ENCODE measurements around the gene LRRC8E. TPM values are rescaled to one million over a fixed set of nuclear protein-coding genes. Genes with fewer than 3 reads are reported as not detected.

The LRRC8E gene
- total RNA-seq, 1 donor from 2014 or later: 0.08 TPM

GRCh38 chr19:7850945-7851622, 37.2 kb upstream of the LRRC8E start:
- Mint-ChIP-seq H3K9me3 (ENCODE audit: unreplicated experiment) (no peaks in the 10 kb centered on the region), H3K36me3 (ENCODE audit: low read depth, unreplicated experiment) (no peaks in the 10 kb centered on the region)

GRCh38 chr19:7851623-7852500, 36.4 kb upstream of the LRRC8E start:
- no peaks in the 10 kb centered on the region for H3K36me3 Mint-ChIP-seq (ENCODE audit: low read depth, unreplicated experiment)
- TF ChIP-seq CTCF (IDR thresholded peaks at IDR 0.05; ENCODE audit: unreplicated experiment): no peak
- no peaks in the 10 kb centered on the region for H3K9me3 Mint-ChIP-seq (ENCODE audit: unreplicated experiment)
- no peak for DNase-seq (ENCODE audit: low spot score)
- H3K4me1 Mint-ChIP-seq (ENCODE audit: unreplicated experiment): no peaks in the 10 kb centered on the region
- H3K27ac Mint-ChIP-seq (ENCODE audit: unreplicated experiment): no peak overlapping the region
- peaks cover 8% of the 10 kb centered on the region for H3K27me3 Mint-ChIP-seq (ENCODE audit: unreplicated experiment)
- no peak overlapping the region for H3K4me3 Mint-ChIP-seq (ENCODE audit: unreplicated experiment)

More at GRCh38 chr19:7850945-7851622, 37.2 kb upstream of the LRRC8E start:
- no peak overlapping the region for H3K27ac Mint-ChIP-seq (ENCODE audit: unreplicated experiment)
- DNase-seq (ENCODE audit: low spot score): no peak
- no peak for TF ChIP-seq CTCF (IDR thresholded peaks at IDR 0.05; ENCODE audit: unreplicated experiment)
- H3K4me3 Mint-ChIP-seq (ENCODE audit: unreplicated experiment): no peak overlapping the region
- peaks cover 8% of the 10 kb centered on the region for H3K27me3 Mint-ChIP-seq (ENCODE audit: unreplicated experiment)
- no peaks in the 10 kb centered on the region for H3K4me1 Mint-ChIP-seq (ENCODE audit: unreplicated experiment)

GRCh38 chr19:7852851-7853769, 35.2 kb upstream of the LRRC8E start:
- no peaks in the 10 kb centered on the region for H3K9me3 Mint-ChIP-seq (ENCODE audit: unreplicated experiment)
- no peak overlapping the region for H3K27ac Mint-ChIP-seq (ENCODE audit: unreplicated experiment)
- H3K27me3 Mint-ChIP-seq (ENCODE audit: unreplicated experiment): peaks cover 8% of the 10 kb centered on the region
- peak; percentile 80 for DNase-seq (ENCODE audit: low spot score)
- H3K4me3 Mint-ChIP-seq (ENCODE audit: unreplicated experiment): no peak overlapping the region
- no peaks in the 10 kb centered on the region for H3K36me3 Mint-ChIP-seq (ENCODE audit: low read depth, unreplicated experiment)
- peak; percentile 90 for TF ChIP-seq CTCF (IDR thresholded peaks at IDR 0.05; ENCODE audit: unreplicated experiment)
- no peaks in the 10 kb centered on the region for H3K4me1 Mint-ChIP-seq (ENCODE audit: unreplicated experiment)

GRCh38 chr19:7853770-7854128, 34.6 kb upstream of the LRRC8E start:
- no peaks in the 10 kb centered on the region for H3K9me3 Mint-ChIP-seq (ENCODE audit: unreplicated experiment)
- H3K4me3 Mint-ChIP-seq (ENCODE audit: unreplicated experiment): no peak overlapping the region
- peaks cover 2% of the 10 kb centered on the region for H3K4me1 Mint-ChIP-seq (ENCODE audit: unreplicated experiment)
- no peak for TF ChIP-seq CTCF (IDR thresholded peaks at IDR 0.05; ENCODE audit: unreplicated experiment)
- no peak for DNase-seq (ENCODE audit: low spot score)
- no peak overlapping the region for H3K27ac Mint-ChIP-seq (ENCODE audit: unreplicated experiment)
- H3K36me3 Mint-ChIP-seq (ENCODE audit: low read depth, unreplicated experiment): no peaks in the 10 kb centered on the region
- H3K27me3 Mint-ChIP-seq (ENCODE audit: unreplicated experiment): peaks cover 11% of the 10 kb centered on the region

Data from endothelial cell (in vitro differentiated cells).